Loucy (cell line): ENCODE measurements around the gene ANKRD13B.

Experiments
- H2AFZ ChIP-seq: fragments of 200-600 bp; sonication (generic); 2 replicates; pipeline ENCODE4 v1.6.0; 2016; ENCODE audit warnings: antibody characterized with exemption, mild to moderate bottlenecking, low read length, moderate library complexity
- H3F3A ChIP-seq: fragments of 200-600 bp; 2 replicates; pipeline ENCODE4 v1.6.0; 2016; ENCODE audit warnings: antibody characterized with exemption, low read depth, mild to moderate bottlenecking
- H3K27me3 ChIP-seq: fragments of 200-600 bp; sonication (generic); 2 replicates; pipeline ENCODE4 v1.6.1; 2014; ENCODE audit warnings: low read length, mild to moderate bottlenecking; ENCODE audit not compliant: insufficient read depth, poor library complexity, severe bottlenecking
- H3K36me3 ChIP-seq: fragments of 200-600 bp; sonication (generic); 2 replicates; pipeline ENCODE4 v1.6.1; 2016; ENCODE audit warnings: low read length; ENCODE audit not compliant: insufficient read depth
- H3K4me1 ChIP-seq: fragments of 200-600 bp; sonication (generic); 2 replicates; pipeline ENCODE4 v1.5.1; 2014; ENCODE audit warnings: low read length, mild to moderate bottlenecking; ENCODE audit not compliant: insufficient read depth, poor library complexity, severe bottlenecking
- H3K4me2 ChIP-seq: fragments of 200-600 bp; sonication (generic); 2 replicates; pipeline ENCODE4 v1.6.0; 2014; ENCODE audit warnings: antibody characterized with exemption, low read length, low read depth, mild to moderate bottlenecking; ENCODE audit not compliant: poor library complexity, severe bottlenecking
- H3K4me3 ChIP-seq: fragments of 200-600 bp; sonication (generic); 2 replicates; pipeline ENCODE4 v1.5.1; 2014; ENCODE audit warnings: low read length, mild to moderate bottlenecking, mixed read lengths; ENCODE audit not compliant: poor library complexity, severe bottlenecking
- H3K79me2 ChIP-seq: fragments of 200-600 bp; sonication (generic); 2 replicates; pipeline ENCODE4 v1.6.1; 2014; ENCODE audit warnings: low read length; ENCODE audit not compliant: insufficient read depth
- H3K9ac ChIP-seq: fragments of 200-600 bp; sonication (generic); 2 replicates; pipeline ENCODE4 v1.6.0; 2014; ENCODE audit warnings: mild to moderate bottlenecking, low read depth, low read length, moderate library complexity; ENCODE audit not compliant: poor library complexity, severe bottlenecking
- H3K9me2 ChIP-seq: fragments of 200-600 bp; sonication (generic); replicated peaks from 2 replicates; pipeline ENCODE4 v1.6.1; 2016; ENCODE audit warnings: low read depth, low read length, mixed read lengths
- H3K9me3 ChIP-seq: fragments of 200-600 bp; sonication (generic); 2 replicates; pipeline ENCODE4 v1.6.1; 2014; ENCODE audit warnings: mild to moderate bottlenecking, antibody characterized with exemption, low read length, low read depth; ENCODE audit not compliant: insufficient read depth
- H4K20me1 ChIP-seq: fragments of 200-600 bp; sonication (generic); 2 replicates; pipeline ENCODE4 v1.6.0; 2014; ENCODE audit warnings: antibody characterized with exemption, low read length, mild to moderate bottlenecking; ENCODE audit not compliant: insufficient read depth, poor library complexity, severe bottlenecking
- EZH2phosphoT487 ChIP-seq: fragments of 200-600 bp; IDR thresholded peaks from 2 replicates; pipeline ENCODE4 v1.6.1; 2018; ENCODE audit warnings: antibody characterized with exemption, mild to moderate bottlenecking, moderate library complexity, borderline replicate concordance
- TF ChIP-seq, protein P1 (sequence below): fragments of 200-600 bp; sonication (generic); conservative IDR thresholded peaks from 2 replicates; pipeline ENCODE4 v1.5.1; 2014; ENCODE audit warnings: mild to moderate bottlenecking, antibody characterized with exemption, low read length

The ANKRD13B gene

DNA sequence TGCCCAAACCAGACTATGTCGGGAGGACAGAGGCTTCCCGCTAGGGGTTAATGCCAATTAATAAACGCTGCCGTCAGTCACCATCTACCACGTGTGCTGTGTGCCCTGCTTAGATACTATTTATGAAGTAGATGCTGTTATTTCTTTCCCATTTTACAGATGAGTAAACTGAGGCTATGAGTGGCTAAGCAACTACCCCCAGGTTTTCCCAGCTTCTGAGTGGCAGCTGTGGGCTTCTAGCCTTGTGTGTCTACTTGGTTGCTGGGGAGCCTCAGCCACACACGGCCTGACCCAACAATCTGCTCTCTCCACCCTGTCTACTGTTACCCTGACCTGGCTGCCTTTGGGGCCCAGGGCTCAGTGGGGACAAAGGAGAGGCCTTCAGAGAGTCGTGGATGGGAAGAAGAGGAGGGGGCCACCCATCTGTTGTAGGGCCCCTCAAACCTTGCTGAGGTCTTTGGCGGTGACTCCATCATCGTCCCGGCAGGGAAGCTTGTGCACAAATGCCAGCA lies 10.6 kb upstream of the ANKRD13B start:
- TF ChIP-seq EZH2phosphoT487 = no peak
- TF ChIP-seq, protein P1, sequence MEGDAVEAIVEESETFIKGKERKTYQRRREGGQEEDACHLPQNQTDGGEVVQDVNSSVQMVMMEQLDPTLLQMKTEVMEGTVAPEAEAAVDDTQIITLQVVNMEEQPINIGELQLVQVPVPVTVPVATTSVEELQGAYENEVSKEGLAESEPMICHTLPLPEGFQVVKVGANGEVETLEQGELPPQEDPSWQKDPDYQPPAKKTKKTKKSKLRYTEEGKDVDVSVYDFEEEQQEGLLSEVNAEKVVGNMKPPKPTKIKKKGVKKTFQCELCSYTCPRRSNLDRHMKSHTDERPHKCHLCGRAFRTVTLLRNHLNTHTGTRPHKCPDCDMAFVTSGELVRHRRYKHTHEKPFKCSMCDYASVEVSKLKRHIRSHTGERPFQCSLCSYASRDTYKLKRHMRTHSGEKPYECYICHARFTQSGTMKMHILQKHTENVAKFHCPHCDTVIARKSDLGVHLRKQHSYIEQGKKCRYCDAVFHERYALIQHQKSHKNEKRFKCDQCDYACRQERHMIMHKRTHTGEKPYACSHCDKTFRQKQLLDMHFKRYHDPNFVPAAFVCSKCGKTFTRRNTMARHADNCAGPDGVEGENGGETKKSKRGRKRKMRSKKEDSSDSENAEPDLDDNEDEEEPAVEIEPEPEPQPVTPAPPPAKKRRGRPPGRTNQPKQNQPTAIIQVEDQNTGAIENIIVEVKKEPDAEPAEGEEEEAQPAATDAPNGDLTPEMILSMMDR = no peak
- H3K4me3 ChIP-seq = no peak overlapping the region
- no peak overlapping the region for H2AFZ ChIP-seq
- H3F3A ChIP-seq = no peaks in the 10 kb centered on the region
- H3K27me3 ChIP-seq = no peaks in the 10 kb centered on the region
- no peaks in the 10 kb centered on the region for H3K9me3 ChIP-seq
- no peaks in the 10 kb centered on the region for H3K9me2 ChIP-seq
- no peak overlapping the region for H3K9ac ChIP-seq
- H3K4me2 ChIP-seq = no peak overlapping the region
- H4K20me1 ChIP-seq = peaks cover 39% of the 10 kb centered on the region
- peaks cover 30% of the 10 kb centered on the region for H3K4me1 ChIP-seq
- peaks cover 32% of the 10 kb centered on the region; the same call in 1 of the 2 replicates for H3K36me3 ChIP-seq
- H3K79me2 ChIP-seq = peaks cover 43% of the 10 kb centered on the region

DNA sequence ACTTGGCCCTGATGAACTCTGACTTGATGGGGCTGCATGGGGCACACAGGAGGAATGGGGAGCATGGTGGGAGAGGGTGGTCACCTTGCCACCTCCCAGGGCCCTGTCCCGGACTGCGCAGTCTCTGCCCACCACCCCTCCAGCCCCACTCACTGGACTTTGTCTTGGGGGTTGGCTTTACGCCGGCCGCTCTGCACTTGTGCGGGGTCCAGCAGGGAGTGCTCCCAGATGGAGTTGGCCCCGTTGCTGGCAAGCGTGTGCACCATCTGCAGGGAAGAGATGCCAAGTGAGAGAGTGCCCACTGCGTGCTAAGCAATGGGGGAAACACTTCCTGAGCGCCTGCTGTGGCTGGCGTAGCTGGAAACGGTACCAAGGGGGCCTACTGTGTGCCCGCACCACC lies 10.2 kb upstream of the ANKRD13B start:
- peaks cover 48% of the 10 kb centered on the region for H3K79me2 ChIP-seq

DNA sequence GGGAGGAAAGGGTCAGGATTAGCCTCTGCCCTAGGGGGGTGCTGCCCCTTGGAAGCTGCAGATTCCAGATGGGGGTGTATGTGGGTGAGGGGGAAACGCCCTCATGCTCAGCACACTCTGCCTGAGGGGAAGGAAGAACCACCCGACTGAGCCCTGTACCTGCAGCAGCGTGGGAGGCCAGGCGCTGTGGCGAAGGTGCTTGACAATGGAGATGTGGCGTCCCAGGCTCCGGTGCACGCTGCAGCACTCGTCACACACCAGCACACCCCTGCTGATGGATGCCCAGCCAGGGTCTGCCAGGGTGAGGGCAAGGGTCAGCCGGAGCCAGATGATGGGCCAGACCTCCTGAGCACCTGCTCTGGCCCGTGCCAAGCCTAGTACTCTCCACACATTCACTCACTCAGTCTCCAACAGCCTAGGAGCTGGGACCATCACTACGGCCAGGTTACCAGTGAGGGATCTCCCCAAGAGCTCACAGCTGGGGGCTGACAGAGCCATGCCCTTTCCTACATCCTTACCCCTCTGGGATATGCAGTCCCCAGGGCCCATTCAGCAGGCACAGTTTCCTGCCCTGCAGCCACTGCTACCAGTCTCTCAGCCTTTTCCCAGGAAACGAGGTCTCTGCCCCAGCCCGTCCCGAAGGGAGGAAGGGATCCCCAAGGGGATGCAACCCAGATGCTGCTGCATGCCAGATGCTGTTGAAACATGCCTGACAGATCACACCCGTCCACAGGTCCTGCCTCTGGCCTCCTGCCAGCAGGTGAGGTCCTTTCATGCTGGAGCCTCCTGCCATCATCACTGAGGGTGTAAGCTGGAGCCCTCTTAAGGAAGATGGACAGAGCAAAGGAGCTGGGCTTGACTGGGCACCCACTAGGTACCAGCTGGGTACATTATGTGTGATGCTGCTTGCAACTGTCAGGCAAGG lies 9.3 kb upstream of the ANKRD13B start:
- H3K36me3 ChIP-seq = peaks cover 25% of the 10 kb centered on the region; the same call in 1 of the 2 replicates
- H3K4me1 ChIP-seq = peaks cover 43% of the 10 kb centered on the region
- H3K79me2 ChIP-seq = peaks cover 56% of the 10 kb centered on the region
- H2AFZ ChIP-seq = no peak overlapping the region
- H3K4me2 ChIP-seq = no peak overlapping the region
- no peak overlapping the region for H3K4me3 ChIP-seq
- no peak for TF ChIP-seq EZH2phosphoT487
- TF ChIP-seq, protein P1 = no peak
- H3K27me3 ChIP-seq = no peaks in the 10 kb centered on the region
- H3K9me3 ChIP-seq = no peaks in the 10 kb centered on the region
- peaks cover 52% of the 10 kb centered on the region for H4K20me1 ChIP-seq
- H3K9ac ChIP-seq = no peak overlapping the region
- no peaks in the 10 kb centered on the region for H3F3A ChIP-seq
- H3K9me2 ChIP-seq = no peaks in the 10 kb centered on the region

More for the DNA sequence above, 10.2 kb upstream of the ANKRD13B start:
- Histone ChIP-seq H3K4me3 (no peak overlapping the region), H3K9me3 (no peaks in the 10 kb centered on the region), H3K9me2 (no peaks in the 10 kb centered on the region), H3K36me3 (peaks cover 29% of the 10 kb centered on the region; the same call in 1 of the 2 replicates), H3K4me1 (peaks cover 35% of the 10 kb centered on the region), H3K9ac (no peak overlapping the region), H2AFZ (no peak overlapping the region), H3F3A (no peaks in the 10 kb centered on the region), H4K20me1 (peaks cover 44% of the 10 kb centered on the region), H3K4me2 (no peak overlapping the region), H3K27me3 (no peaks in the 10 kb centered on the region)
- TF ChIP-seq, protein P1 = no peak
- no peak for TF ChIP-seq EZH2phosphoT487
